SK-N-SH (cell line): ENCODE results near the gene BTD. TPM values are rescaled to one million over a fixed set of nuclear protein-coding genes. Genes with fewer than 3 reads are reported as not detected.

Experiments
- CTCF ChIA-PET: fragments of 300-600, 350-600 bp; formaldehyde crosslinking; extraction: SDS; loops from one replicate; lab custom pipeline; 2021; lab: Yijun Ruan, JAX
- POLR2A ChIA-PET: fragments of 350-600 bp; sonication (Branson Sonifier 250); formaldehyde crosslinking; extraction: SDS; loops from one replicate; lab custom pipeline; 2020; ENCODE audit warnings: antibody characterized with exemption, inconsistent platforms; lab: Yijun Ruan, JAX
- DNase-seq: peaks from one replicate; pipeline ENCODE4 v3.0.0; 2012
- H2AFZ ChIP-seq: fragments of 200-600 bp; sonication (generic); 2 replicates; pipeline ENCODE4 v1.8.1; 2016; ENCODE audit warnings: antibody characterized with exemption, mild to moderate bottlenecking, low read depth
- H3F3A ChIP-seq: fragments of 200-600 bp; sonication (generic); replicated peaks from 2 replicates; pipeline ENCODE3; 2016; ENCODE audit warnings: antibody characterized with exemption, mild to moderate bottlenecking; ENCODE audit not compliant: insufficient read depth
- H3K27ac ChIP-seq, 2 experiments: fragments of 200-500 bp in 1 of 2; fragments of 200-600 bp in 1 of 2; sonication (Bioruptor generic) in 1 of 2; sonication (generic), shearing (Covaris generic) in 1 of 2; 2 replicates each; pipeline versions ENCODE4 v1.5.1 to v1.6.1; 2014 to 2016; ENCODE audit warnings: low read depth in 2 of 2, inconsistent platforms in 1 of 2, low read length in 1 of 2, mild to moderate bottlenecking in 1 of 2, mixed read lengths in 1 of 2
- H3K27me3 ChIP-seq: fragments of 200-600 bp; sonication (generic), shearing (Covaris generic); 2 replicates; pipeline ENCODE4 v1.6.1; 2016; ENCODE audit warnings: mixed run types; ENCODE audit not compliant: insufficient read depth
- H3K36me3 ChIP-seq, 2 experiments: fragments of 200-500 bp in 1 of 2; fragments of 200-600 bp in 1 of 2; sonication (Bioruptor generic) in 1 of 2; sonication (generic) in 1 of 2; replicated peaks in 1 of 2; 2 replicates each; pipeline versions ENCODE3 to v1.5.1; 2014 to 2016; ENCODE audit warnings: low read length in 1 of 2, mild to moderate bottlenecking in 1 of 2; ENCODE audit not compliant: insufficient read depth in 2 of 2, control insufficient read depth in 1 of 2
- H3K4me1 ChIP-seq, 2 experiments: fragments of 200-500 bp in 1 of 2; fragments of 200-600 bp in 1 of 2; sonication (Bioruptor generic) in 1 of 2; sonication (generic), shearing (Covaris generic) in 1 of 2; 2 replicates each; pipeline versions ENCODE4 v1.5.1 to v1.6.1; 2014 to 2016; ENCODE audit warnings: low read depth in 1 of 2, low read length in 1 of 2, mixed run types in 1 of 2; ENCODE audit not compliant: insufficient read depth in 2 of 2, control insufficient read depth in 1 of 2
- H3K4me2 ChIP-seq: fragments of 200-600 bp; sonication (generic), shearing (Covaris generic); 2 replicates; pipeline ENCODE4 v1.6.1; 2017; ENCODE audit warnings: mixed run types
- H3K4me3 ChIP-seq, 2 experiments: fragments of 200-500 bp in 1 of 2; fragments of 200-600 bp in 1 of 2; sonication (Bioruptor generic) in 1 of 2; sonication (generic), shearing (Covaris generic) in 1 of 2; 2 replicates each; pipeline versions ENCODE4 v1.5.1 to v1.8.1; 2014 to 2016; ENCODE audit warnings: low read depth in 2 of 2, inconsistent platforms in 1 of 2, low read length in 1 of 2, mild to moderate bottlenecking in 1 of 2, mixed read lengths in 1 of 2, moderate library complexity in 1 of 2
- H3K79me2 ChIP-seq: fragments of 200-600 bp; sonication (generic); 2 replicates; pipeline ENCODE4 v1.8.1; 2017; ENCODE audit warnings: mild to moderate bottlenecking; ENCODE audit not compliant: insufficient read depth
- H3K9ac ChIP-seq: fragments of 200-600 bp; sonication (generic); 2 replicates; pipeline ENCODE4 v1.6.1; 2017; ENCODE audit warnings: mixed run types
- H3K9me2 ChIP-seq: fragments of 200-600 bp; sonication (generic); 2 replicates; pipeline ENCODE4 v1.6.1; 2017; ENCODE audit warnings: mixed run types
- H3K9me3 ChIP-seq: fragments of 200-600 bp; sonication (generic); 2 replicates; pipeline ENCODE4 v1.6.1; 2017; ENCODE audit warnings: mixed run types, mild to moderate bottlenecking, moderate library complexity
- H4K20me1 ChIP-seq: fragments of 200-600 bp; sonication (generic); 2 replicates; pipeline ENCODE4 v1.6.1; 2017; ENCODE audit warnings: mild to moderate bottlenecking, mixed run types; ENCODE audit not compliant: insufficient read depth
- CHD2 ChIP-seq: fragments of 150-350 bp; IDR thresholded peaks from 2 replicates; pipeline ENCODE4 v1.6.1; 2018; ENCODE audit warnings: low read length; ENCODE audit not compliant: partially characterized antibody
- EP300 ChIP-seq, 2 experiments: IDR thresholded peaks; 2 replicates each; pipeline versions ENCODE4 v1.4.0 to v1.6.1; 2012; ENCODE audit warnings: borderline replicate concordance in 1 of 2, low read depth in 1 of 2, low read length in 1 of 2
- FOXM1 ChIP-seq: IDR thresholded peaks from 2 replicates; pipeline ENCODE4 v1.4.0; 2012; ENCODE audit warnings: low read depth, mild to moderate bottlenecking
- GABPA ChIP-seq: IDR thresholded peaks from 2 replicates; pipeline ENCODE4 v1.4.0; 2012; ENCODE audit warnings: low read depth, mild to moderate bottlenecking
- GATA2 ChIP-seq: sonication (generic); formaldehyde crosslinking; IDR thresholded peaks from 2 replicates; pipeline ENCODE4 v1.5.0; 2020; ENCODE audit warnings: mild to moderate bottlenecking, missing genetic modification reagents
- MEF2A ChIP-seq: IDR thresholded peaks from 2 replicates; pipeline ENCODE4 v1.4.0; 2012; ENCODE audit warnings: low read depth, borderline replicate concordance
- NFIC ChIP-seq: IDR thresholded peaks from 2 replicates; pipeline ENCODE4 v1.4.0; 2012; ENCODE audit warnings: borderline replicate concordance
- NRF1 ChIP-seq: IDR thresholded peaks from 2 replicates; pipeline ENCODE4 v1.6.1; 2012; ENCODE audit warnings: low read depth, mild to moderate bottlenecking, low read length
- POLR2AphosphoS5 ChIP-seq: IDR thresholded peaks from 2 replicates; pipeline ENCODE4 v1.6.1; 2012; ENCODE audit warnings: low read depth, low read length
- RAD21 ChIP-seq: IDR thresholded peaks from 2 replicates; pipeline ENCODE4 v1.6.1; 2012; ENCODE audit warnings: mild to moderate bottlenecking, low read length
- RCOR1 ChIP-seq: fragments of 150-350 bp; IDR thresholded peaks from 2 replicates; pipeline ENCODE4 v1.6.1; 2017; ENCODE audit warnings: antibody characterized with exemption, low read length
- RXRA ChIP-seq: IDR thresholded peaks from 2 replicates; pipeline ENCODE4 v1.4.0; 2012; ENCODE audit warnings: low read depth, mild to moderate bottlenecking, borderline replicate concordance
- SIN3A ChIP-seq: IDR thresholded peaks from 2 replicates; pipeline ENCODE4 v1.6.1; 2012; ENCODE audit warnings: low read depth, mild to moderate bottlenecking, low read length, moderate library complexity, borderline replicate concordance
- SMC3 ChIP-seq: IDR thresholded peaks from 2 replicates; pipeline ENCODE4 v1.6.1; 2012; ENCODE audit warnings: low read depth, low read length, improper control_type of control experiment
- TAF1 ChIP-seq: IDR thresholded peaks from 2 replicates; pipeline ENCODE4 v1.6.1; 2012; ENCODE audit warnings: low read depth, mild to moderate bottlenecking, low read length, moderate library complexity, borderline replicate concordance
- TCF12 ChIP-seq: IDR thresholded peaks from 2 replicates; pipeline ENCODE4 v1.4.0; 2012
- TEAD4 ChIP-seq: IDR thresholded peaks from 2 replicates; pipeline ENCODE4 v1.4.0; 2012; ENCODE audit warnings: mild to moderate bottlenecking, borderline replicate concordance; ENCODE audit not compliant: insufficient read depth
- USF1 ChIP-seq: IDR thresholded peaks from 2 replicates; pipeline ENCODE4 v1.4.0; 2012; ENCODE audit warnings: low read depth, borderline replicate concordance
- YY1 ChIP-seq: IDR thresholded peaks from 2 replicates; pipeline ENCODE4 v1.4.0; 2012; ENCODE audit warnings: low read depth, mild to moderate bottlenecking
- WGBS: methylation state at CpG from one replicate; pipeline ENCODE4 v1.1.6; 2017; ENCODE audit warnings: low lambda C conversion rate; 5-methylcytosine and 5-hydroxymethylcytosine counted together
- polyA plus RNA-seq, 3 experiments: library from polyadenylated mRNA; depleted of rRNA; stranded (reverse); fragments of >200 nt; gene quantifications; 2 replicates each; pipeline ENCODE4 v1.2.3, GENCODE V29; 2012
- TF ChIP-seq, protein P1 (sequence below): fragments of 150-350 bp; IDR thresholded peaks from 2 replicates; pipeline ENCODE4 v1.6.1; 2016; ENCODE audit warnings: mild to moderate bottlenecking, low read depth, low read length
- TF ChIP-seq, protein P2 (sequence below): fragments of 150-350 bp; IDR thresholded peaks from 2 replicates; pipeline ENCODE4 v1.6.1; 2017; ENCODE audit warnings: antibody characterized with exemption, low read length, low read depth, borderline replicate concordance
- TF ChIP-seq, protein P3 (sequence below): IDR thresholded peaks from 2 replicates; pipeline ENCODE4; 2012

The BTD gene
- polyA plus RNA-seq, 1 of the 3 experiments (the other 2 are of a cell fraction), result 23.6 TPM

DNA sequence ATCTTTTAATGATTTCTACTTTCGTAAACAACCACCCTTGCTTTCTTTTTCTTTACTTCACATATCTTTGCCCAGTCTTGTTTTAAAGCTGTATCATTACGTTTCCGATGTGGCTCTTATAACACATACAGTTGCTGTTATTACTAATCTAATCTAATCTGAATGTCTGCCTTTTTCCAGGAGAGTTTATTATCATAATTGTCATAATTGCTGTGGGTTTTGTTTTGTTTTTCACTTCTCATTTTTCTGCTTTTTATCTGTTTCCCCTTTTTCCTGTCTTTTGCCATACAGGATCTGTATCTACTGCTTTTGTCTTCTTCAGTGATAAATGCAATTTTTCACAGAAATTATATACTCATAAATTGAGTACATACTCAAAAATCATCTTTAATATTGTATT lies 25.1 kb upstream of the BTD start:
- H3K27me3 ChIP-seq, result no peaks in the 10 kb centered on the region
- H3K36me3 ChIP-seq, result peaks cover 37 to 49% of the 10 kb centered on the region in 2 experiments
- H2AFZ ChIP-seq, result no peak overlapping the region
- peaks cover 2 to 11% of the 10 kb centered on the region in 2 experiments; a peak in 3 of 4 replicates for H3K4me1 ChIP-seq
- WGBS, result 90% methylated on average over 3 of the region's 3 CpGs
- H3K79me2 ChIP-seq, result no peaks in the 10 kb centered on the region
- ChIA-PET CTCF (no interaction called here), POLR2A (no interaction called here)
- H3K9ac ChIP-seq, result no peak overlapping the region
- H3K9me2 ChIP-seq, result no peaks in the 10 kb centered on the region
- H3K27ac ChIP-seq, result 0 out of 4 replicates have a peak overlapping the region, but pooled peaks of 1 of the 2 experiments have one; percentile 5
- H3K4me3 ChIP-seq, result no peak overlapping the region
- peaks cover 18% of the 10 kb centered on the region for H3F3A ChIP-seq
- H3K4me2 ChIP-seq, result no peak overlapping the region
- no peak for DNase-seq
- TF ChIP-seq POLR2AphosphoS5 (no peak), SMC3 (no peak), GABPA (no peak), TCF12 (no peak), EP300 (IDR thresholded peaks at IDR 0.05; ENCODE audit: borderline replicate concordance in 1 of 2, low read depth in 1 of 2, low read length in 1 of 2) (no peak), NRF1 (no peak), YY1 (no peak), RCOR1 (no peak), TAF1 (no peak), CHD2 (no peak), RAD21 (no peak), TEAD4 (no peak)
- no peaks in the 10 kb centered on the region for H3K9me3 ChIP-seq
- no peaks in the 10 kb centered on the region for H4K20me1 ChIP-seq

DNA sequence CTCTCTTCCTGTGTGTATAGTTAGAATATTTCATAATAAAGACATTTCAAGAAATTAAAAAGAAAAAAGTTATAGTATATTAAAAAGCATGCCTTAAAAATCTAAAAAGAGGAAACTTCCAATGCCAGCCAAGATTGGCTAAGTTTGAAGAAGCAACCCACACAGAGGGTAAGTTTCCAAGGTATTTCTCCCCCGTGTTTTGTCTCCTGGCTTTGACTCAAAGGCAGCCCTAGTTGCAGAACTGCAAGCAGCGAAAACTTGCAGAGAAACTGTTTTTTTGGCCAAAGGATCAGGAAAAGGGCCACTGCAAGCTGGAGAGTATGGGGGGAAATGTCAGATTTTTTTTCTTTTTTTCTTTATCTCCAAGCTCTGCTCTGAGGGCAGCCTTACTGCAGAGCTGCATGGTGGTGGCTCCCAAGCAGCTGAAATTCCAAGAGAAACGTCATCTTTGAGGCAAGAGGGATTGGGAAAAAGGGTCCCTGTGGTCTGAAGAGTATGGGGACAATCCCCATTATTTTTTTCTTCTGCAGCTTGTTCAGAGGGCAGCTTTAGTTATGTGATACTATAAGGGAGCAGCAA lies 23.2 kb upstream of the BTD start:
- Histone ChIP-seq H3K36me3 (peaks cover 42 to 47% of the 10 kb centered on the region in 2 experiments), H3K4me2 (peak overlapping the region; percentile 16; the same call in 1 of the 2 replicates)
- DNase-seq, result no peak
- TF ChIP-seq USF1 (no peak), RXRA (no peak), SMC3 (no peak), NFIC (no peak), SIN3A (no peak), FOXM1 (no peak), POLR2AphosphoS5 (no peak), YY1 (no peak), GATA2 (CRISPR knock-in tag) (no peak), MEF2A (no peak)
- TF ChIP-seq, protein P1, sequence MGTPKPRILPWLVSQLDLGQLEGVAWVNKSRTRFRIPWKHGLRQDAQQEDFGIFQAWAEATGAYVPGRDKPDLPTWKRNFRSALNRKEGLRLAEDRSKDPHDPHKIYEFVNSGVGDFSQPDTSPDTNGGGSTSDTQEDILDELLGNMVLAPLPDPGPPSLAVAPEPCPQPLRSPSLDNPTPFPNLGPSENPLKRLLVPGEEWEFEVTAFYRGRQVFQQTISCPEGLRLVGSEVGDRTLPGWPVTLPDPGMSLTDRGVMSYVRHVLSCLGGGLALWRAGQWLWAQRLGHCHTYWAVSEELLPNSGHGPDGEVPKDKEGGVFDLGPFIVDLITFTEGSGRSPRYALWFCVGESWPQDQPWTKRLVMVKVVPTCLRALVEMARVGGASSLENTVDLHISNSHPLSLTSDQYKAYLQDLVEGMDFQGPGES, result no peak
- TF ChIP-seq, protein P2, sequence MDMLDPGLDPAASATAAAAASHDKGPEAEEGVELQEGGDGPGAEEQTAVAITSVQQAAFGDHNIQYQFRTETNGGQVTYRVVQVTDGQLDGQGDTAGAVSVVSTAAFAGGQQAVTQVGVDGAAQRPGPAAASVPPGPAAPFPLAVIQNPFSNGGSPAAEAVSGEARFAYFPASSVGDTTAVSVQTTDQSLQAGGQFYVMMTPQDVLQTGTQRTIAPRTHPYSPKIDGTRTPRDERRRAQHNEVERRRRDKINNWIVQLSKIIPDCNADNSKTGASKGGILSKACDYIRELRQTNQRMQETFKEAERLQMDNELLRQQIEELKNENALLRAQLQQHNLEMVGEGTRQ, result no peak
- TF ChIP-seq, protein P3, sequence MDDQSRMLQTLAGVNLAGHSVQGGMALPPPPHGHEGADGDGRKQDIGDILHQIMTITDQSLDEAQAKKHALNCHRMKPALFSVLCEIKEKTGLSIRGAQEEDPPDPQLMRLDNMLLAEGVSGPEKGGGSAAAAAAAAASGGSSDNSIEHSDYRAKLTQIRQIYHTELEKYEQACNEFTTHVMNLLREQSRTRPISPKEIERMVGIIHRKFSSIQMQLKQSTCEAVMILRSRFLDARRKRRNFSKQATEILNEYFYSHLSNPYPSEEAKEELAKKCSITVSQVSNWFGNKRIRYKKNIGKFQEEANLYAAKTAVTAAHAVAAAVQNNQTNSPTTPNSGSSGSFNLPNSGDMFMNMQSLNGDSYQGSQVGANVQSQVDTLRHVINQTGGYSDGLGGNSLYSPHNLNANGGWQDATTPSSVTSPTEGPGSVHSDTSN, result no peak
- TF ChIP-seq, all 33 proteins: peak for 0
- peaks cover 28% of the 10 kb centered on the region for H3F3A ChIP-seq
- WGBS, result 79% methylated on average over 3 of the region's 3 CpGs
- no peak overlapping the region for H3K4me3 ChIP-seq
- H3K27me3 ChIP-seq, result no peaks in the 10 kb centered on the region
- POLR2A ChIA-PET, result interaction anchor here (0.6 kb wide), 1 partner anchor 13 kb away, joined by 4 read pairs; no protein-coding TSS in a partner anchor
- H4K20me1 ChIP-seq, result no peaks in the 10 kb centered on the region
- no peak overlapping the region for H2AFZ ChIP-seq
- no peaks in the 10 kb centered on the region for H3K9me2 ChIP-seq
- H3K27ac ChIP-seq, result peak overlapping the region in 1 of 2 experiments; percentile 57; a peak in 1 of 4 replicates
- peaks cover 2 to 11% of the 10 kb centered on the region in 2 experiments; a peak in 3 of 4 replicates for H3K4me1 ChIP-seq
- no peaks in the 10 kb centered on the region for H3K9me3 ChIP-seq
- CTCF ChIA-PET, result interaction anchor here (1.1 kb wide), 1 partner anchor 9 kb away, joined by 3 read pairs; no protein-coding TSS in a partner anchor
- no peak overlapping the region for H3K9ac ChIP-seq
- H3K79me2 ChIP-seq, result no peaks in the 10 kb centered on the region
